Stimulated activated CD8-positive, alpha-beta memory T cell treated with anti-CD3 and anti-CD28 coated beads, Interleukin-15, amount 100 ng/mL, for 24 hours (primary cell): ENCODE data around the gene TMEM203.
A peak's percentile ranks its signal among the peaks of the same experiment; 100 is the strongest.

ENCODE experiments used
- DNase-seq: peaks from one replicate; pipeline ENCODE4 v3.0.0-alpha.2; 2020; ENCODE audit warnings: low read depth

TMEM203 gene

GRCh38 chr9:137217276-137218211 is 12.1 kb upstream of the TMEM203 start:
- no peak for DNase-seq

GRCh38 chr9:137216188-137216965 is 10.9 kb upstream of the TMEM203 start:
- DNase-seq = no peak

- no peak for DNase-seq
Measured at GRCh38 chr9:137215196-137215986, 9.9 kb upstream of the TMEM203 start.

- DNase-seq = no peak
Measured at GRCh38 chr9:137214620-137215019, 9.2 kb upstream of the TMEM203 start.

DNA sequence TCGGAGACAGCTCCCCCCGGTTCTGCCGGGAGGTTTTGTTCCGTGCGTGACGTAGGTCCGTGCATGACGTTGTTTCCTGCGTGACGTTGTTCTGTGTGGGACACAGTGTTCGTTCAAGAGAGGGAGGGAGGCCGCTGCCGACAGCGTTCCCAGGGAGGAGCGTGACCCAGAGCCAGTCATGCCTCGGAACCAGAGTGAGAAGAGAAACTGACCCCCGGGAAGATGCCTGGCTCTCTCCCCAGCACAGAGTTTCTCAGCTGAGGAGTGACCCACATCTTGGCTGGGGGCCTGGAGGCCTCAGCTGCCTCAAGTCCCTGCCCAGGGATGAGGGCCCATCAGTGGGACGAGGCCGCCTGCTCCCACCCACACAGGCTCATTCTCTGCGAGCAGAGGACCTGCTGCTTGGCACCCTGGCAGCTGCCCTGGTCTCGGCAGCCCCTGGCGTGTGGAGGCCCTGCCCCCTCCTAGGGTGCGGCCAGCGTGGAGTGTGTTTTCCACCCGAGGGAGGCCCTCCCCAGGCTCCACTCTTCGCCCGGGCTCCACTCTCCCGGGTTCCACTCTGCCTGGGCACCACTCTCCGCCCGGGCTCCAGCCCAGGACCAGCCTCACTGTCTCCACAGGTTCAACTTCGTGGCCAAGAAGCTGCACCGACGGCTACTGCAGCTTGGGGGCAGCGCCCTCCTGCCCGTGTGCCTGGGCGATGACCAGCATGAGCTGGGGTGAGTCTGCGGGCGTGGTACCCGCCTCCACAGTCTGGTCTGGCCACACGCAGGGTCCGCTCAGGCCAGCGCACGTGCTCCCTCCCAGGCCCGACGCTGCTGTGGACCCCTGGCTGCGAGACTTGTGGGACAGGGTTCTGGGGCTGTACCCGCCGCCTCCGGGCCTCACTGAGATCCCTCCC is 8.0 kb upstream of the TMEM203 start:
- no peak for DNase-seq

DNA sequence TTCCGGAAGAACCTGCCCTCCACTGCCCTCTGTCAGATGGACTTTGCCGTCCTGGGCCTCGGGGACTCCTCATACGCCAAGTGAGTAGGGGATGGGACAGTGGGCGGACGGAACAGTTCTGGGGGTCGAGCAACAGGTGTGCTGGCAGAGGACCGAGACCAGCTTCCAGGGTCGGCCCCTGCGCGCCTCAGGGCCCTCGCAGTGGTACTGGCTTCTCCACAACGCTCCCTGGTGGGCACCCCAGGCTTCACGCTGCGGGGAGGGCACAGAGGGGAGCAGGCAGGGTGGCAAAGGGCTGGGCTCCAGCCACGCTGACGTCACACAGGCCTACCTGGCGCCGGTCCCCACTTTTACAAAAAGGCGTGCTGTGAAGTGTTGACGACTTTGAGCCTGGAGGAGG is 7.1 kb upstream of the TMEM203 start:
- no peak for DNase-seq

DNA sequence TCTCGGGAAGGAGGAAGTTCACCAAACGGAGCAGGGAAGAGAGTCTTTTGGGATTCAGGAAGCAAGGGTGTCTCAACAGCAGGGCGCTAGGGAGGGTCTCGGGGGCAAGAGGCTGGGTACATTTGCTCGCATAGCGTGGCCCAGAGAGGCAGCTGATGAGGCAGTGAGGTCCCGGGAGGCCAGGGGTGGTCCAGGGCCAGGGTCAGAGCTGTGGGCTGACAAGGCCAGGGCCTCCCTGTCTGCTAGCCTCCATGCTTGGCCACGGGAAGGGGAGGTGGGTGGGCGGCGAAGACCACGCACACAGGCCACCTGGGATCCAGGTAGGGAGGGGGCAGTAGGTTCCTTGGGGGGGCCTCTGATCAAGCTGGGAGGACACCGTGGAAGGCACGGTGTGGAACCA is 6.1 kb upstream of the TMEM203 start:
- no peak for DNase-seq

DNA sequence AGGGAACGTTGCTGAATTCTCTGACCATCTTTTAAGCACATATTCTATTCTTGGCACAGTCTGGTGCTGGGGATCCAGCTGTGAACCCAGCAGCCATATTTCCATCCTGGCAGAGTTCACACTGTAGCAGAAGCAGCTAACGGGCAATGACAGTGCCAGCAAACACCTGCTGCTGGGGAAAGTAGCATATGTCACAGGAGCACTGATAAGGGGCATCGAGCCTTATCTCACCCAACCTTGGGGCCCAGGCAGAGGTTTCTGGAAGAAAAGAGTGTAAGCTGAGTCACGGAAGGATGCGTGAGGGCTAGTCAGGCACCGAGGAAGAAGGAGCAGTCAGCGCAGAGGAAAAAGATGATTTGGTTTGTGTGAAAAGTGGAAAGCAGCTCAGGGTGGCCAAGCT is 1.2 kb upstream of the TMEM203 start:
- no peak for DNase-seq

DNA sequence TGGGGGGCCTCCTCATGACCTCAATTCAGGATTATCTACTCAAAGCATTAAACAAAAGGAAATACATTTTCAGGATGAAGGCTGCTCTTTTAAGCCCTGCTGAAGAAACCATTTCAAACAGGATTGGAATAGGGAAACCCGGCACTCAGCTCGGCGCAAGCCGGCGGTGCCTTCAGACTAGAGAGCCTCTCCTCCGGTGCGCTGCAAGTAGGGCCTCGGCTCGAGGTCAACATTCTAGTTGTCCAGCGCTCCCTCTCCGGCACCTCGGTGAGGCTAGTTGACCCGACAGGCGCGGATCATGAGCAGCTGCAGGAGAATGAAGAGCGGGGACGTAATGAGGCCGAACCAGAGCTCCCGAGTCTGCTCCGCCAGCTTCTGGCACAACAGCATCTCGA is 720 bp downstream of the TMEM203 start:
- no peak for DNase-seq

GRCh38 chr9:137202966-137203365 is 2.5 kb downstream of the TMEM203 start:
- DNase-seq = no peak

- DNase-seq = no peak
Measured at GRCh38 chr9:137201205-137201868, 4.1 kb downstream of the TMEM203 start.

GRCh38 chr9:137200311-137201204 is 4.9 kb downstream of the TMEM203 start, which contains the start of gene TPRN:
Gene TPRN, minus strand, starts transcription at chr9:137200741. Its CDS starts 30 bp downstream, at chr9:137200711.
- peak; percentile 87 for DNase-seq

GRCh38 chr9:137199411-137200121 is 5.9 kb downstream of the TMEM203 start:
- no peak for DNase-seq

- DNase-seq = no peak
Measured at GRCh38 chr9:137198902-137199283, 6.6 kb downstream of the TMEM203 start.

DNA sequence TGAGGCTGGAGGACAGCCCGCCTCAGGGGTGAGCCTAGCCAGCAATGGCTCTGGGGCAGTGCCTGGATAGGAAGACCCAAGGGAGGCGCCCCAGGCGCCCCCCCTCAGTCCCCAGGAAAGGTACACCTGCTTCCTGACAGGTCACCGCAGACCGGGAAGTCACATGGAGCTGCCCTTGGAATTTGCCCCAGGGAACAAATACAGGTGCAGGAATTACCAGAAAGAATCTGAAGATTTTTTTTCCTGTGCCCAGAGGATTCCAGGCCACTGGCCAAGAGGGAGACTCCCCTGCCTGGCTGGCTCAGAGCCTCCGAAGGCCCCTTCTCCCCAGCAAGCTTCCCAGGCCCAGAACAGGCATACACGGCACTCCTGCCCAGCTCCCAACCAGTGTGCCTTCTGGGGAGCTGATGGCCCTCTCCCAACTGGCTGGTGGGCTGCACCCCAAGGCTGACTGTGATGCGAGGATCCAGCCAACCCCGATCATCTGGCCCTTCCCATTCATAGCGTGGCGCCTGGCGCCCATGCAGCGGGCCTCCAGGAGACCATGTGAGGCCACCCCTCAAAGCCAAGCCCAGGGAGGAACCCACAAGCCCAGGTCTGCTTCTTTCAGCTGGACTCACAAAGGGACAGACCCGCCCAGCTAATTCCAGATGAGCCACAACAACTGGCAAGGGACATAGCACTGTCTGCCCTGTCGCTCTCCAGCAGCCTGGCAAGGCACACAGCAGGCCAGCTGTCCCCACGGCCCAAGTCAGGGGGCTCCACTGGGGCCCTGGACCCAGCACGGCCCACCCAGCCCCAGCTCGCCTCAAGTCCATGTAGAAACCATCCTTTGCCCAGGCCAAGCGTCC is 7.2 kb downstream of the TMEM203 start:
- no peak for DNase-seq

DNA sequence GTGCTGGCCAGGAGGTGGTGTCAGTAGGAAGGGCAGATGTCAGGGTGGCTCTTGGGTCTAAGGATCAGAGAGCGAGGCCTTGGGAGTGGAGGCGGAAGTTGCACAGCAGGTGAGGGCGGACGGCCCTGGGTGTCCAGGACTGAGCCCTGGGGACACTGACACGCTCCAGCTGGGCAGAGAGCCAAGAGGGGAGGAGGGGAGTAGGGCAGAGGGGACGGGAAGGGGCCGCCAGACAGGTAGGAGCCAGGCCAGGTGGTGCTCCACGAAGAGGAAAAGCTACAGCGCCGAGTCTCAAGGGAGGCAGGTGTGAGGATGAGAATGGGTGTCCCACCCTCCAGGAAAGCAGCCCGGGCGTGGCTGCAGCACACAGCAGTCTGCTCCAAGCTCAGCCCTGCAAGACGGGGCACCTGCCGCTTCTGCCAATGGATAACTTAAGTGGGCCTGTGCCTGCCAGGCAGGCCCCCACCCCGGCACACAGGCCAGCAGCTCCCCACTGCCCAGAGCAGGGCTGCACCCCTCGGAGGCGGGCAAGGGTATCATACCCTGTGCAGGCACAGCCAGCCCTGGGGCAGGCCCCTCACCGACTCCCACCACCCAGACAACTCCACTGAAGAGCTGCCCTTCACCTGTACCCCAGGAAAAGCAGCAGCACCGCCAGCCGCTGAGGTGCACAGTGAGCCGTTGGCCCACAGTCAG is 9.8 kb downstream of the TMEM203 start:
- DNase-seq = no peak

DNA sequence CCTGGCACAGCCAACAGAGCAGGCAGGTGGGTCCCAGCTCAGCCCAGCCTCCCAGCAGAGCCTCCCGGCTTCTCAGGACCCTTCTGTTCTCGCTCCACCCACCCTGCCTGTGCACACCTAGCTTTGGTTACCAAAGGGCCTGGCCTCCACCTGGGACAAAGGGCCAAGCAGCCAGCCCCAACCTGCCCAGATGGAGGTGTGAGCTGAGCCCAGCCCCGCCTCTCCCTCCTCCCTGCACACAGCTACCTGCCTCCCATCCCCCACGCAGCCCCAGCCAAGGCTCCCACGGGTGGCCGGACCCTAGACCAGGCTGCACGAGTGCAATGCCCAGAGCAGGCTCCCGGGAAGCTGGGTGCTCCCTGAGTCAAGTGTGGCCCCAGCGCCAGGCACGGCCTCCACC is 10.5 kb downstream of the TMEM203 start:
- no peak for DNase-seq
